Pons (tissue), 1 donor: ENCODE data around the gene LDLRAD2.
"Not testable (repeated sequence)": the region's sequence is repeated elsewhere in the genome, so short reads cannot be mapped to it uniquely, and the experiment has no call there.

Experiments
- DNase-seq: peaks from one replicate; pipeline ENCODE4 v3.0.0-alpha.2; 2016; ENCODE audit warnings: low spot score

The LDLRAD2 gene

DNA sequence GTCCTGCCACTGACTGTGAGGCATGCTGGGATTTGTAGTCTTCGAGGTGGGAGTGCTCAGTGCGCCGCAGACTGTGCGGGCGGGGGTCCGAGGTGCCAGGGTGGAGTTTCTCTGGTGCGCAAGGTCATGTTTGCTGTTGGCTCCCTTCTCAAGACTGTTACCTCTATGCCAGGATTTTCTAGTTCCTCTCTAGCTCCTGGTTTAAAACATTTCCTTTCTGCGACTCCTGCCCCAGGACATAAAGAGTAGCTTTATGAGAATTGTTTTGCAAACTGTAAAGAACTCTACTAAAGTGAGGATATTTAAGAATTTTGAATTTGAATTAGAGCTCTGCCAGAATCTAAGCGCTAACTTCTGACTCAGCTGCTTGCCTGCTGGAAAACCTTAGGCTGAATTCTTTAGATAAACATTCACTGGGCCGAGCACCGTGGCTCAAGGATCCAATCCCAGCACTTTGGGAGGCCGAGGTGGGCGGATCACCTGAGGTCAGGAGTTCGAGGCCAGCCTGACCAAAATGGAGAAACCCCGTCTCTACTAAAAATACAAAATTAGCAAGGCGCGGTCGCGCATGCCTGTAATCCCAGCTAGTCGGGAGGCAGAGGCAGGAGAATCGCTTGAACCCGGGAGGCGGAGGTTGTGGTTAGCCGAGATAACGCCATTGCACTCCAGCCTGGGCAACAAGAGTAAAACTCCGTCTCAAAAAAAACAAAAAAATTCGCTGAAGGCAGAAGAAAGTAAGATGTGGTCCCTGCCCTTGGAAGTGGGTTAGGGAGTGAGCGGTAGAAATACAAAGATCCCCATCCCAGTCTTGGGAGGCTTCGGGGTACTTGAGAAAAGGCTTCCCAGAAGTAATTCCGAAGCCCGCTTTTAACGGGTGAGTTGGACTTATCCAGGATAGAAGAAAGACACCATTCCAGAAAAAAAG lies 28.1 kb upstream of the LDLRAD2 start:
- DNase-seq = no peak

DNA sequence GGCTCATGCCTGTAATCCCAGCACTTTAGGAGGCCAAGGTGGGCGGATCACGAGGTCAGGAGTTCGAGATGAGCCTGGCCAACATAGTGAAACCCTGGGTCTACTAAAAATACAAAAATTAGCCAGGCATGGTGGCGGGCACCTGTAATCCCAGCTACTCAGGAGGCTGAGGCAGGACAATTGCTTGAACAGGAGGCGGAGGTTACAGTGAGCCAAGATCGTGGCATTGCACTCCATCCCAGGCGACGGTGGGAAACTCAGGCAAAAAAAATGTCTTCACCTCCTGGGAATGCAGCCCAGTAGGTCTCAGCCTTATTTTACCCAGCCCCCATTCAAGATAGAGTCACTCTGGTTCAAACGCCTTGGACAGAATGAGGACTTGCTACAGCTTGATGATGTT lies 26.3 kb upstream of the LDLRAD2 start:
- DNase-seq = not testable (repeated sequence)

DNA sequence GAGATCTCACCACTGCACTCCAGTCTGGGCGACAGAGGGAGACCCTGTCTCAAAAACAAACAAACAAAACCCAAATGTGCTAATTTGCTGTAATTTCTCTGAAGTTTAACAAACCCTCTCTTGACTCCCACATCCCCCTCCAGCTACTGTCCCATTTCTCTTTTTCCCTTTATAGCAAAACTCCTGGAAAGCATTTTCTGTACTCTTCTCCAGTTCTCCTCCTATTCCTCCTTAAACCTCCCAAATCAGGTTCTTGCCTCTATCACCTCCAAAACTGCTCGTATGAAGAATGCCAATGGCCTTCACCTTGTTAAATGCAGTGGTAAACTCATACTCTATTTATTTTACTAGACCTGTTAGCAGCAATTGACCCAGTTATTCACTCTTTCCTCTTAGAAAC lies 25.4 kb upstream of the LDLRAD2 start:
- no peak for DNase-seq

DNA sequence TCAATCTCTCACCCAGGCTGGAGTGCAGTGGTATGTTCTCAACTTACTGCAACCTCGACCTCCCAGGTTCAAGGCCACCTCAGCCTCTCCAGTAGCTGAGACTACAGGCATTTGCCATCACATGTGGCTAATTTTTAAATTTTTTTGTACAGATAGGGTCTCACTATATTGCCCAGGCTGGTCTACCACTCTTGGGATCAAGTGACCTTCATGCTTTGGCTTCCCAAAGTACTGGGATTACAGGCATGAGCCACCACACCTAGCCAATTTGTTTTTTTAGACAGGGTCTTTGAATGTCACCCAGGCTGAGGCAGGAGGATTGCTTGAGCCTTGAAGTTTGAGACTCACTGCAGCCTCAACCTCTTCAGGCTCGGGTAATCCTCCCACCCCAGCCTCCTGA lies 19.0 kb upstream of the LDLRAD2 start:
- no peak for DNase-seq

DNA sequence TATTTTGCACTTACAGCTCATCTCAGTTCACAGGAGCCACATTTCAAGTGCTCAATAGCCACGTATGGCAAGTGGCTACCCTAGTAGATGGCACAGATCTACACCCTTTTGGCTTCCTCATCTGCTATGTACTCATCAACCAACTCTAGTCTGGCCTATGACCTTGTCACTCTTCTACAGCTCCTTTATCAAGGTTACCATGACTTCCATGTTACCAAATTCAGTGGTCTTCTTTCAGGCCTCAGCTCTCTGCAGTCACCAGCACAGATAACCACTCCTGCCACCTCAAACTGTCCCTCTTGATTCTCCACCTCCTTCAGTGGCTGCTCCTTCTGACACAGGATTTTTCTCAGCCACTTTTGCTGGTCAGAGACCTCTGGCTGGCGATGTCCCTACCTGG lies 17.4 kb upstream of the LDLRAD2 start:
- DNase-seq = no peak

DNA sequence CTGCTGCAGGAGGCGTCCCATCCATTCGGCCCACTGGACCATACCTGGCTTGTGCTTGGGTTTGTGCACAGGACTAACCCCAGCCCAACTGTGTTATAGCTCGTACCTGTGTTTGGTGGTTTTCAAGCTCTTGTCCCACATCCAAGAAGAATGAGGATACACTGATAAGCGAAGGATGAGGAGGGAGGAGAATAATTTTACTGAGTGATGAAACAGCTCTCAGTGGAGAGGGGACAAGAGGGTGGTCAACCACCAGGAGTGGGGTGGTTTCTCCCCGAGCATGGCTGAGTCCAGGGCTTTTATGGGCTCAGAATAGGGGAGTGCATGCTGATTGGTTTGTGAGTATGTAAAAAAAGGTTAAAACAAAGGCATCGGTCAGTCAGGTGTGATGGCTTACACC lies 17.0 kb upstream of the LDLRAD2 start:
- DNase-seq = no peak

DNA sequence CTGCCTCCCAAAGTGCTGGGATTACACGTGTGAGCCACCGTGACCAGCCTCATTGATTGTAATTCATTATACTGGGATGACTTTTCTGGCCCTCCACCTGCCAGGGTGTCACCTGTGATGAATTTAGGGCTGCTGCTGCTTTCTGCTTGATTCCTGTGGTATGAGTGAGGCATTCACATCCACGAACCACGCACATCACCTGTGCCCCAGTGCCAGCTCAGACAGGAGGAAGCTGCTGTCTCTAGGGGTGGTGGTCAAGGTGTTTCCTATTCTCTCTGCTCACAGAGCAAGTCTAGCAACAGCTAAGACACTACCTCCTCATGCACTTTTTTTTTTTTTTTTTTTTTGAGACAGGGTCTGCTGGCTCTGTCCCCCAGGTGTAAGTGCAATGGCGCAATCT lies 12.3 kb upstream of the LDLRAD2 start:
- DNase-seq = no peak

DNA sequence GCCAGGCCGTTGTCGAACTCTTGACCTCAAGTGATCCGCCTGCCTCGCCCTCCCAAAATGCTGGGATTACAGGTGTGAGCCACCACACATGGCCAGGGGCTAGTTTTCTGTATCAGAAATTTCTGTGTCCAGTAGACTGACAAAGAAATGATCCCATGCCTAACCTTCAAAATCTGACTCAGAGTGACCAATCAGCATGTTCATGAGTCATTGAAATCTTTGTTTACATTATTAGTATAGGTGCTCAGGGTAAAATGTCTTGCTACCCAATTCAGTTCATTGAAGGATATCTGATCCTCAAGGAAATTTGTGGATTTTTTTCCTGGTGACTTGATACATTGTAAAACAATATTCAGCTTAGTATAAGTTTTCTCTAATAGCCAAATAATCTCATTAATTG lies 11.0 kb upstream of the LDLRAD2 start:
- DNase-seq = no peak

DNA sequence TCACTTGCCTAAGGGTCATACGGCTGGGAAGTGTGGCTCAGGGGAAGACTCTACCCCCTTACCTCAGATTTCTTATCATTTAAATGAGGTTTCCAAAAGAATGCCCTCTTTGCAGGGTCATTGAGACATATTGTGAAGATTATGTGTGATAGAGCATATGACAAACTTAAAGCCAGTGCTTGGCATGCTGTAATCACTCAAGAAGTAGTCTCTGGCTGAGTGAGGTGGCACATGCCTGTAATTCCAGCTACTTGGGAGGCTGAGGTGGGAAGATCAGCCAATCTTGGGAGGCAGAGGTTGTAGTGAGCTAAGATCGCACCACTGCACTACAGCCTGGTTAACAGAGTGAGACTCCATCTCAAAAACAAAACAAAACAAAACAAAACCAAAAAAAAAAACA lies 7.5 kb upstream of the LDLRAD2 start:
- no peak for DNase-seq

DNA sequence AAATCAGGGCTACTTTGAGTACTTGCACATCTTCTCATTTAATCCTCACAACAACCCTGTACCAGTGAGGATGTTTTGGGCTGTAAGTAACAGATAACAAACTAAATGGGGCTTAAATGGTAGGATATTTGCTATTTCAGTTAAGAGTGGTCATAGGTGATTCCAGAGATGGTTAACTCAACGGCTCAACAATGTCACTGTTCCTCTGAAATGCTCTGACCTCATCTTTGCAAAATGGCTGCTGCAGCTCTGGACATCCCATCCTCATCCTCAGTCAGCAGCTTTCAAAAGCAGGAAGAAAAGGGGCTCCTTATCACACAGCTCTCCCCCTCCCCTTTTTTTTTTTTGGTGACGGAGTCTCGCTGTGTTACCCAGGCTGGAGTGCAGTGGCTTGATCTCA lies 1.5 kb downstream of the LDLRAD2 start:
- DNase-seq = no peak

DNA sequence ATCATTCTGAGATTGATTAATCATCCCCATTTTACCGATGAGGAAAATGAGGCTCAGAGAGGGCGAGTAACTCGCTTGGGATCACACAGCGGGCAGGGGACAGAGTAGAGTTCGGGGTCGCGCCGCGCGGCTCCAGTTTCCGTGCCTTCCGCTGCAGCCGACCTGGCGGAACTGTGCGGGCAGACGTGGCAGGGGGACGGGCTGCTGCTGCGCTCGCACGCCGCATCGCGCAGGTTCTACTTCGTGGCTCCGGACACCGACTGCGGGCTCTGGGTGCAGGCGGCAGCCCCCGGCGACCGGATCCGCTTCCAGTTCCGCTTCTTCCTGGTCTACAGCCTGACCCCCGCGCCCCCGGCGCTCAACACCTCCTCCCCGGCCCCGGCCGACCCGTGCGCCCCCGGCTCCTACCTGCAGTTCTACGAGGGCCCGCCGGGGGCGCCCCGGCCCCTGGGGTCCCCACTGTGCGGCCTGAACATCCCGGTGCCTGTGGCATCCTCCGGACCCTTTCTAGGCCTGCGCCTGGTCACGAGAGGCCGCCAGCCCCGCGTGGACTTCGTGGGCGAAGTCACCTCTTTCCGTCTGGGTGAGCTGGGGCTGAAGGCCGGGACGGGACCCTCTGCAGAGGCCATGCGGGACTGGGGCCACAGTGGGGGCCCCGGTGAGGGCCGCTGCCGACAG lies 2.3 kb downstream of the LDLRAD2 start:
- no peak for DNase-seq

DNA sequence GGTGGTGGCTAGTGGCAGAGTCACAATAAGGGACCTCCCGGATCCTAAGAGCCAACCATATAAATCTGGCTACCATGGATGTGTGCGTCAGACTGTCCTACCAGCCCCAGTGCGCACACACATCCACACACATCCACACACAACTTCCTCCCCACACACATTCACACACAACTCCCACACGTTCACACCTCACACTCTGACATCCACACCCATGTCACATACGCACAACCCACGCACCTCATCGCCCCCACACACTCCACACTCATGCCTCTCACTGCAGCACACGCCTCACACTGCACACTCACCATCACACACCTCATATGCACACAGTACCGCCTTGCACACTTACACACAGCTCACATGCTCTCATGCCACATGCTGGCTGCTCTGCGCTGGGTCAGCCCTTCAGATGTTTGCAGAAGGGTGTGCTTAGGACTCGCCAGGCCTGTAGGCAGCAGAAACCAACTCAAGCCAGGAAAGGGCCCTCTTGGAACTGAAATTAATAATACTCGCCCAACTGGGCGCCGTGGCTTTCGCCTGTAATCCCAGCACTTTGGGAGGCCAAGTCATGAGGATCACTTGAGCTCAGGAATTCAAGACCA lies 3.0 kb downstream of the LDLRAD2 start:
- DNase-seq = no peak

DNA sequence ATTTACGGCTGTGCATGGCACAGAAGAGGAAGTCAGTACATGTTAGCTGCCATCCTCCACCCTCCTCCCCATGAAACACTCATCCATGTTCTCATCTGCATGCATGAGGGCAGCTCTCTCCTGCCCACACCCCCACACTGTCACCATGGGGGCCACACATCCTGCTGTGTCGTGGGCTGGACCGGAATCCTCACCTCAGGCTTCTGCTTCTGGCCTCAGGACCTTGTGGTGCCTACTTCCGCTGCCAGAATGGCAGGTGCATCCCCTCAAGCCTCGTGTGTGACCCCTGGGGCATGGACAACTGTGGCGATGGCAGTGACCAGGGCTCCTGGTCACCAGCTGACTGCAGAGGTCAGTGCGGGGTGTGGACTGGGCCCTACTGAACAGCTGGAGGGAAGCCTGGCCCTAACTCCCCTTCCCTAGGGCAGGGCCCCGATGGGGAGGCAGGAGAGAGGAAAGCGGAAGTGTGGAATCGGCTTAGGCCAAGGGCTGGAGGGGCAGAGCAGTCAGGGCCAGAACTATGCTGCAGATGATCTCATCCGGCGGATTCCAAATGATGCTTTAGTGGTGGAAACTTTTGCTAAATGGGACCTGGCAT lies 3.8 kb downstream of the LDLRAD2 start:
- DNase-seq = no peak

DNA sequence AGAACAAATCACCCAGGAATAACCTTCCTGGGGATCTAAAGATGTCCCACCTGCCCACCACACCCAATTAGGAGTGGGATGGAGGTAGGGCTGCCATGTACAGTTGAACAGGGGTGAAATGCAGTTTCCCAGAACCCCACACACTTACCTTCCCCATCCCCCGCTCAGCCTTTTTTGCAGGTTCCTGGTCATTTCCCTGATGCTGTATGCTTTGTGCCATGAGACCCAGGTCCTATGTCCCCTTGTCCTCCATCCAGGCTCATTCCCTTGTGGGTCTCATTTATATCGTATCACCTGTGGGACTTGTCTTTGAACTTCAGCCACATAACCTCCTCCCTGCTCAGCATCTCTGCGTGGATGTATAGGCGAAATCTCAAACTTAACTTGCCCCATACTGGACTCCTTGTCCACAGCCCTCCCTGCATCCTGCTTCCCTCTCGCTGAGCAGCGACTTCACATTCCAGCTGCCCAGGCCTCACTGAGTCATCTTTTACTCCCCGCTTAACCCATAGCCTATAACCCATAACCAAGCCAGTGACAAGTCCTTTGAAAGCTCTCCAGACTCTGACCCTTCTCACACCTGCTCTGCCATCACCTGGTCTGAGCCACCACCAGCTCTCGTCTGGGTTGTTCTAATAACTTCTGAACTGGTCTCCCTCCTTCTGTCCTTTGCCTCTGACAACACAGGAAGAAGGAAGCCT lies 4.7 kb downstream of the LDLRAD2 start:
- DNase-seq = no peak

DNA sequence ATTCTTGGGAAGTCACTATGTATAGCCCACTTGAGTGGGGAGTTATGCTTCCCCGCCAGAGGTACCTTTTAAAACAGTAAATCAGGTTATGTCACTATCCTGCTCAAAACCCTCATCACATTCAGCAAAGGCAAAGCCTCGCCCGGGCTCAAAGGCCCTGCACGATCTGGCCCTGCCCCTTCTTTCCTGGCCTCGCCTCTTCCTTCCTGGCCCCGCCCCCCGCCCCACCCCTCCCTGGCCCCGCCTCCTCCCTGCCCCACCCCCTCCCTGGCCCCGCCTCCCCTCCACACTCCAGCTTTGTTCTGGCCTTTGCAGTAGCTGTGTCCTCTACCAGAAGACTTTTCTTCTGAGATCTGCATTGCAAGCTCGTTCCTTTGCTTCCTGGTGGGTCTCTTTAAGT lies 6.6 kb downstream of the LDLRAD2 start:
- no peak for DNase-seq

DNA sequence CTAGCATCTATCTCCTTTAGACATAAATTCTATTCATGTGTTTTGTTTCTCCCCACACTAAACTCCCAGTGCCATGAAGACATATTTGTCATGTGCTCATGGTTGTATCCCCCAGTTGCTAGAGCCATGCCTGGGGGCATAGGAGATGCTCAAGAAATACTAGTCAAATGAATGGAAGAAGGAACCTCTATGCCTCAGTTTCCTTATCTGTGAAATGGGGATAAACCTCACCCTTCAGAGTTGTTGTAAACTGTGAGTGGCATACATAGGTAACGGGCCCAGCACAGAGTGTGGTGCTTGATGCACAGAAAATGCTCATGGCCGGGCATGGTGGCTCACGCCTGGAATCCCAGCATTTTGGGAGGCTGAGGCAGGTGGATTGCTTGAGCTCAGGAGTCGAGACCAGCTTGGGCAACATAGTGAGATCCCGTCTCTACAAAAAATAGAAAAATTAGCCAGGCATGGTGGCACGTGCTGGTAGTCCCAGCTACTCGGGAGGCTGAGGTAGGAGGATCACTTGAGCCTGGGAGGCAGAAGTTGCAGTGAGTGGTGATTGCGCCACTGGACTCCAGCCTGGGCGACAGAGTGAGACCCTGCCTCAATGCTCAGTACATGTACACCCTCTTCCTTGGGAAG lies 8.7 kb downstream of the LDLRAD2 start:
- DNase-seq = no peak

DNA sequence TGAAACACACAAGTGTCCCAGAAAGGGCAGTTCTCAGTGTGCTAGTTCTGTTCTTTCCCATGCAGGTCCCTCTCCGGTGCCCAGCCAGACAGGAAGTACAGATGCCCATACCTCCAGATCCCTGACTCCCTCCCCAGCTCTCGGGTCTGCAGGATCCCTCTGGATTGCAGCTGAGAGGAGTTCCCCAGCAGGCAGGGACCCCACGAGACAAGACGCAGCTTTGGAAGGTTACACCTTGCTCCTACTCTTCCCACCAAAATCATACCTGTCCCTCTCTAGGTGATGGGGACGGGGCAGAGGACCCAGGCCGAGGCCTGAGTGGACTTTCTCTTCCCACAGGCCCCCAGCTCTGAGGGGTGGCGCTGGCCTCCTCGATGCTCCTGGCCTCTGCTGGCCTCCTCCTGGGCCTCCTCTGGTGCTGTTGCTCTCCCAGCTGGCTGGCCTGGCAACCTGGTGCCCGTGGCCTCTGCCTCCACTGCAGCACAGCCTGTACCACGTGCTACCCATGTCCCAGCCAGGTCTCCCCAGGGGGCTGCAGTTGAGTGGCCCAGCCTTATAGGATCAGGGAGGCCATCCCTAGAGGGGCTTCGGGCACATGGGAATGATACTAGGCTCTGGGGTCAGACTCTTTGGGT lies 9.4 kb downstream of the LDLRAD2 start:
- DNase-seq = no peak

DNA sequence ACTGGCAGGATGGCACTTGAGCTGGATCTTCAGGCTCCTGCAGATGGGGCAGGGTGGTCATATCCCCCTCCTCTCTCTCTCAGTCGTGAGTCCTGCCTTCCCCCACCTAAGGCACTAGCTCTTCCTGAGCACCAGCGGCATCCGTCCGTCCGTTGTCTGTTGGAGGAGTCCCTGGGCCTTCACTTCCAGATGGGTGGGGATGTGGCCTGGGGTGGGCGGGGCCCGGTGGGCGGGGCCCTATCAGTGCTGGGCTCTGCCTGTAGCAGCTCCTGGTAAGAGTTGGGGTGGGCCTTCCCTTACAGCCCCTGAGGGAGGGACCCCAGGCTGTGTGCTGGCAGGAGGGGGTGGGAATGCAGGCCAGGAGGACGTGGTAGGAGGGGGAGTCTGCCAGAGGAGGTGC lies 10.3 kb downstream of the LDLRAD2 start:
- DNase-seq = no peak

DNA sequence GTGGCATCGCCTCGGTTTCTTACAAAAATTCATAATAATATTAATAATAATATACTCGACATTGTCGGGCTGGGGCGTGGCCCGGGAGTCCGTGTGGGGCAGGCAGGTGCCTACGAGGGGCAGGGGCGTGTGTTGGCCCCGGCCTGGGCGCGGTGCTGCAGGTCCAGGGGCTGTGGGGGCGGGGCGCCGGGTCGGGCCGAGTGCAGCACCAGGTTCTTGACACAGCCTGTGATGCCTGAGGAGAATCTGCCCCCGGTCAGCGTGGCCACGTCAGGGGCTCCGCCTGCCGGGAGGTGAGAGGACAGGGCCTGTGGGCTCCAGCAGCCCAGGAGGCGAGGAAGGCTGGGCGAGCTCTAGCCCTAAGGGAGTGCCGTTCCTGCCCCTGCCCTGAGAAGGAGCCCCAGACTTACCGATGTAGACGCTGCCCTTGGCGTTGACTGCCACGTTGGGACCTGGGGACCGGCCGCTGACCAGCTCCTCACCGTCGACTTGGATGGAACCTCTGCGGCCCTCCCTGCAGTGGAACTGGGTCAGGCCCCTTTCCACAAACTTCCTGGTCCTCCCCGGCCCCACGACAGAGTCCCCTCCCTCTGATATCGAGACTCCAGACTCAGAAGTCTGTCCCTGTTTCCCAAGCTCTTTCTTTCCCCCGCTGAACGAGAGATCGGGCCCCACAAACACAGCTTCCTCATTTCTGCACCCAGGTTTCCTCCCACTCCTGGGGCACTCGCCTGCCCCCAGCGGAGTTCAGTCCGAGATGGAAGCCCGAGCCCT lies 11.3 kb downstream of the LDLRAD2 start:
- DNase-seq = no peak

DNA sequence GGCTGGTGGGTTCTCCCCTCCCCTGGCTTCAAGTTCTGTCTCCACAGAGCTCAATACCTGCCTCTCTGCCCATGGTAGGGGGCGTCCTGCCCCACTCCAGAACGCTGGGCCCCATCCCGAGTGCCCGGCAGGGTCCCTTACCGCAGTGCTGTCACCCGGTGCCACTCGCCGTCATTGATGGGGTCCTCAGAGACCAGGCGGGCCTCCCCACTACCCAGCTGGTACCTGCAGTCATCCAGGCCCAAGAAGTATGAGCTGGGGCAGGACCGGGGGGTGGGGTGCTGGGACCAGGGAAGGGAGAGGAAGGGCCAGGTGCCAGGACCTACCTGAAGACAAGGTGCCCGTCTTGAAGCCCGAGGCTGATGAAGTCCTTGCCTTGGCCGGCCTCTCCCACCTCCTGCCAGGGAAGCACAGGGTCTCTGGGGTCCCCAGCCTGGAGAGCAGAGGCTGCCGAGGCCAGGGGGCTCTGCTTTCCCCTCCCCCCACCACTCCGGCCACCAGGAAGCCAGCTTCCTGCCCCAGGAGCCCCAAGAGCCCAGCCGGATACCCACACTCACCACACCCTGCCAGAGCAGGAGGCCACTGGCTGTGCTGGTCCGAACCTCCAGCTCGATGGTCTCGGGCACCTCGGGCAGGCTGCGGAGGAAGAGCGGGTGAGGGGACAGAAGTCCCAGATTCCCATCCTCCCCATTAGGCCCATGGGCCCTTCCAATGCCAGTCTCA lies 12.1 kb downstream of the LDLRAD2 start:
- no peak for DNase-seq
